ENCODE measurements around the gene CHCHD3. TPM values are rescaled to one million over a fixed set of nuclear protein-coding genes. Genes with fewer than 3 reads are reported as not detected.

Gene CHCHD3
- total and polyA plus RNA-seq, 9 of the 15 experiments (the other 6 are each of a cell fraction or from before 2014, with no cell fraction given) = 66.2 to 279 (median 204) TPM

DNA sequence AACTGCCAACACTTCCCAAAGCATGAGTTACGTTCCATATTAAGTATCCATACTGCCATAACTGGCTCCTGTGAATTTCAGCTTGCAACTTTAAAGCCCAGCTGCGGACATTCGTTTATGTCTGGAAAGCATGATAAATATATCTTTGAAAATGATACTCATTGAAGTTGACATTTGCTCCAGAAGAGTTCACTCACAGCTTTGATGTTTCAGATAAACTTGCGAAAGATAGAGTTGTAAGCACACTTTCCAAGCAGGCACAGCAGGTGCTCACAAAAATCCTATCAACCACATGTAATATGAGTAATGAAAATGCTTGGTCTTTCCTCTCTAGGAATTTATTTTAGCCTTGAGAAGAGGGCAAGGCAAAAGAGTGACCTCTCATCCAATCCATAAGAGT lies 4.5 kb downstream of the CHCHD3 start (continued):
- TF ChIP-seq POLR2A (conservative IDR thresholded peaks at IDR 0.05) = no peak
- TF ChIP-seq RCOR1 (IDR thresholded peaks at IDR 0.05; ENCODE audit: borderline replicate concordance in 1 of 2, low read depth in 2 of 2, low read length in 2 of 2) = peak in 1 of 2 experiments; percentile 19; a peak in 1 of 4 replicates
- no peak for TF ChIP-seq HCFC1 (IDR thresholded peaks at IDR 0.05; ENCODE audit: low read depth, low read length)
- TF ChIP-seq, protein P1, sequence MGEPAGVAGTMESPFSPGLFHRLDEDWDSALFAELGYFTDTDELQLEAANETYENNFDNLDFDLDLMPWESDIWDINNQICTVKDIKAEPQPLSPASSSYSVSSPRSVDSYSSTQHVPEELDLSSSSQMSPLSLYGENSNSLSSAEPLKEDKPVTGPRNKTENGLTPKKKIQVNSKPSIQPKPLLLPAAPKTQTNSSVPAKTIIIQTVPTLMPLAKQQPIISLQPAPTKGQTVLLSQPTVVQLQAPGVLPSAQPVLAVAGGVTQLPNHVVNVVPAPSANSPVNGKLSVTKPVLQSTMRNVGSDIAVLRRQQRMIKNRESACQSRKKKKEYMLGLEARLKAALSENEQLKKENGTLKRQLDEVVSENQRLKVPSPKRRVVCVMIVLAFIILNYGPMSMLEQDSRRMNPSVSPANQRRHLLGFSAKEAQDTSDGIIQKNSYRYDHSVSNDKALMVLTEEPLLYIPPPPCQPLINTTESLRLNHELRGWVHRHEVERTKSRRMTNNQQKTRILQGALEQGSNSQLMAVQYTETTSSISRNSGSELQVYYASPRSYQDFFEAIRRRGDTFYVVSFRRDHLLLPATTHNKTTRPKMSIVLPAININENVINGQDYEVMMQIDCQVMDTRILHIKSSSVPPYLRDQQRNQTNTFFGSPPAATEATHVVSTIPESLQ (CRISPR knock-in tag; IDR thresholded peaks at IDR 0.05) = no peak
- no peak for TF ChIP-seq RUNX1 (IDR thresholded peaks at IDR 0.05; ENCODE audit: low read depth)
- no peak for TF ChIP-seq TBP (optimal IDR thresholded peaks at IDR 0.05; ENCODE audit: low read depth, low read length)
- TF ChIP-seq, protein P2, sequence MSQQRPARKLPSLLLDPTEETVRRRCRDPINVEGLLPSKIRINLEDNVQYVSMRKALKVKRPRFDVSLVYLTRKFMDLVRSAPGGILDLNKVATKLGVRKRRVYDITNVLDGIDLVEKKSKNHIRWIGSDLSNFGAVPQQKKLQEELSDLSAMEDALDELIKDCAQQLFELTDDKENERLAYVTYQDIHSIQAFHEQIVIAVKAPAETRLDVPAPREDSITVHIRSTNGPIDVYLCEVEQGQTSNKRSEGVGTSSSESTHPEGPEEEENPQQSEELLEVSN (IDR thresholded peaks at IDR 0.05; ENCODE audit: borderline replicate concordance in 1 of 2, extremely low read depth in 1 of 2, insufficient read depth in 1 of 2, insufficient read length in 1 of 2, low read depth in 1 of 2, low read length in 1 of 2, poor library complexity in 1 of 2, severe bottlenecking in 1 of 2) = no peak
- TF ChIP-seq ZBTB1 (CRISPR knock-in tag; IDR thresholded peaks at IDR 0.05; ENCODE audit: borderline replicate concordance, low read depth) = no peak
- TF ChIP-seq, protein P3, sequence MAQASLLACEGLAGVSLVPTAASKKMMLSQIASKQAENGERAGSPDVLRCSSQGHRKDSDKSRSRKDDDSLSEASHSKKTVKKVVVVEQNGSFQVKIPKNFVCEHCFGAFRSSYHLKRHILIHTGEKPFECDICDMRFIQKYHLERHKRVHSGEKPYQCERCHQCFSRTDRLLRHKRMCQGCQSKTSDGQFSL (CRISPR knock-in tag; IDR thresholded peaks at IDR 0.05) = no peak
- TF ChIP-seq, protein P3 (tag; IDR thresholded peaks at IDR 0.05) = no peak
- TF ChIP-seq BCOR (IDR thresholded peaks at IDR 0.05) = no peak
- TF ChIP-seq SMARCE1 (IDR thresholded peaks at IDR 0.05) = no peak
- TF ChIP-seq, protein P4, sequence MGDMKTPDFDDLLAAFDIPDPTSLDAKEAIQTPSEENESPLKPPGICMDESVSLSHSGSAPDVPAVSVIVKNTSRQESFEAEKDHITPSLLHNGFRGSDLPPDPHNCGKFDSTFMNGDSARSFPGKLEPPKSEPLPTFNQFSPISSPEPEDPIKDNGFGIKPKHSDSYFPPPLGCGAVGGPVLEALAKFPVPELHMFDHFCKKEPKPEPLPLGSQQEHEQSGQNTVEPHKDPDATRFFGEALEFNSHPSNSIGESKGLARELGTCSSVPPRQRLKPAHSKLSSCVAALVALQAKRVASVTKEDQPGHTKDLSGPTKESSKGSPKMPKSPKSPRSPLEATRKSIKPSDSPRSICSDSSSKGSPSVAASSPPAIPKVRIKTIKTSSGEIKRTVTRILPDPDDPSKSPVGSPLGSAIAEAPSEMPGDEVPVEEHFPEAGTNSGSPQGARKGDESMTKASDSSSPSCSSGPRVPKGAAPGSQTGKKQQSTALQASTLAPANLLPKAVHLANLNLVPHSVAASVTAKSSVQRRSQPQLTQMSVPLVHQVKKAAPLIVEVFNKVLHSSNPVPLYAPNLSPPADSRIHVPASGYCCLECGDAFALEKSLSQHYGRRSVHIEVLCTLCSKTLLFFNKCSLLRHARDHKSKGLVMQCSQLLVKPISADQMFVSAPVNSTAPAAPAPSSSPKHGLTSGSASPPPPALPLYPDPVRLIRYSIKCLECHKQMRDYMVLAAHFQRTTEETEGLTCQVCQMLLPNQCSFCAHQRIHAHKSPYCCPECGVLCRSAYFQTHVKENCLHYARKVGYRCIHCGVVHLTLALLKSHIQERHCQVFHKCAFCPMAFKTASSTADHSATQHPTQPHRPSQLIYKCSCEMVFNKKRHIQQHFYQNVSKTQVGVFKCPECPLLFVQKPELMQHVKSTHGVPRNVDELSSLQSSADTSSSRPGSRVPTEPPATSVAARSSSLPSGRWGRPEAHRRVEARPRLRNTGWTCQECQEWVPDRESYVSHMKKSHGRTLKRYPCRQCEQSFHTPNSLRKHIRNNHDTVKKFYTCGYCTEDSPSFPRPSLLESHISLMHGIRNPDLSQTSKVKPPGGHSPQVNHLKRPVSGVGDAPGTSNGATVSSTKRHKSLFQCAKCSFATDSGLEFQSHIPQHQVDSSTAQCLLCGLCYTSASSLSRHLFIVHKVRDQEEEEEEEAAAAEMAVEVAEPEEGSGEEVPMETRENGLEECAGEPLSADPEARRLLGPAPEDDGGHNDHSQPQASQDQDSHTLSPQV (IDR thresholded peaks at IDR 0.05) = no peak
- TF ChIP-seq, protein P5, sequence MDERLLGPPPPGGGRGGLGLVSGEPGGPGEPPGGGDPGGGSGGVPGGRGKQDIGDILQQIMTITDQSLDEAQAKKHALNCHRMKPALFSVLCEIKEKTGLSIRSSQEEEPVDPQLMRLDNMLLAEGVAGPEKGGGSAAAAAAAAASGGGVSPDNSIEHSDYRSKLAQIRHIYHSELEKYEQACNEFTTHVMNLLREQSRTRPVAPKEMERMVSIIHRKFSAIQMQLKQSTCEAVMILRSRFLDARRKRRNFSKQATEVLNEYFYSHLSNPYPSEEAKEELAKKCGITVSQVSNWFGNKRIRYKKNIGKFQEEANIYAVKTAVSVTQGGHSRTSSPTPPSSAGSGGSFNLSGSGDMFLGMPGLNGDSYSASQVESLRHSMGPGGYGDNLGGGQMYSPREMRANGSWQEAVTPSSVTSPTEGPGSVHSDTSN (CRISPR knock-in tag; IDR thresholded peaks at IDR 0.05; ENCODE audit: low read depth) = no peak
- TF ChIP-seq, protein P5 (tag; conservative IDR thresholded peaks at IDR 0.05; ENCODE audit: low read depth) = no peak; the same call in 1 of the 2 replicates
- peak; percentile 12; the same call in 1 of the 2 replicates for TF ChIP-seq KLF16 (IDR thresholded peaks at IDR 0.05)
- peak; percentile 71 for TF ChIP-seq CBFA2T3 (IDR thresholded peaks at IDR 0.05)
- no peak; the same call in 1 of the 2 replicates for TF ChIP-seq TEAD4 (IDR thresholded peaks at IDR 0.05; ENCODE audit: low read length)
- TF ChIP-seq TEAD4 (CRISPR knock-in tag; IDR thresholded peaks at IDR 0.05; ENCODE audit: borderline replicate concordance) = no peak

Data from K562 (cell line).